HEK293 (cell line): ENCODE results near the gene ZNF680.

ENCODE experiments used
- BCL11A ChIP-seq: fragments of 450-650 bp; formaldehyde crosslinking; IDR thresholded peaks from 2 replicates; pipeline ENCODE4 v1.5.1; 2016; ENCODE audit warnings: low read depth, missing biosample characterization, missing genetic modification characterization
- CTCF ChIP-seq: fragments of 450-650 bp; formaldehyde crosslinking; IDR thresholded peaks from 2 replicates; pipeline ENCODE4 v1.5.1; 2016; ENCODE audit warnings: missing biosample characterization, missing genetic modification characterization
- MYNN ChIP-seq: fragments of 450-650 bp; formaldehyde crosslinking; IDR thresholded peaks from 2 replicates; pipeline ENCODE4 v1.5.1; 2016; ENCODE audit warnings: missing biosample characterization, missing genetic modification characterization, borderline replicate concordance
- PRDM4 ChIP-seq: fragments of 450-650 bp; formaldehyde crosslinking; IDR thresholded peaks from 2 replicates; pipeline ENCODE4 v1.5.1; 2017; ENCODE audit warnings: missing biosample characterization, missing genetic modification characterization
- RBAK ChIP-seq: fragments of 450-650 bp; formaldehyde crosslinking; IDR thresholded peaks from 2 replicates; pipeline ENCODE4 v1.5.1; 2016; ENCODE audit warnings: missing biosample characterization, missing genetic modification characterization
- SETDB1 ChIP-seq: IDR thresholded peaks from one replicate; pipeline ENCODE4 v1.6.1; 2017; ENCODE audit warnings: mild to moderate bottlenecking, low read length, moderate library complexity, mixed read lengths; ENCODE audit not compliant: insufficient read length
- ZBTB21 ChIP-seq: fragments of 450-650 bp; formaldehyde crosslinking; IDR thresholded peaks from 2 replicates; pipeline ENCODE4 v1.5.1; 2017; ENCODE audit warnings: missing biosample characterization, missing genetic modification characterization
- ZFP3 ChIP-seq: fragments of 450-650 bp; formaldehyde crosslinking; IDR thresholded peaks from 2 replicates; pipeline ENCODE4 v1.5.1; 2016; ENCODE audit warnings: low read depth, missing biosample characterization, missing genetic modification characterization
- ZNF121 ChIP-seq: fragments of 450-650 bp; formaldehyde crosslinking; IDR thresholded peaks from 2 replicates; pipeline ENCODE4 v1.5.1; 2016; ENCODE audit warnings: missing biosample characterization, missing genetic modification characterization
- ZNF23 ChIP-seq: fragments of 450-650 bp; formaldehyde crosslinking; IDR thresholded peaks from 2 replicates; pipeline ENCODE4 v1.5.1; 2016; ENCODE audit warnings: missing biosample characterization, missing genetic modification characterization, borderline replicate concordance
- ZNF449 ChIP-seq: fragments of 450-650 bp; formaldehyde crosslinking; IDR thresholded peaks from 2 replicates; pipeline ENCODE4 v1.5.1; 2017; ENCODE audit warnings: missing biosample characterization, mild to moderate bottlenecking, missing genetic modification characterization, moderate library complexity
- ZNF639 ChIP-seq: fragments of 450-650 bp; formaldehyde crosslinking; IDR thresholded peaks from 2 replicates; pipeline ENCODE4 v1.5.1; 2016; ENCODE audit warnings: missing biosample characterization, missing genetic modification characterization
- ZXDB ChIP-seq: fragments of 450-650 bp; formaldehyde crosslinking; IDR thresholded peaks from 2 replicates; pipeline ENCODE4 v1.5.1; 2016; ENCODE audit warnings: missing biosample characterization, missing genetic modification characterization

- TF ChIP-seq CTCF (tag by site-specific recombination) (no peak), SETDB1 (no peak), RBAK (no peak), ZXDB (no peak), MYNN (tag by site-specific recombination) (no peak), BCL11A (tag by site-specific recombination) (no peak), ZNF23 (tag by site-specific recombination) (no peak), ZBTB21 (tag by site-specific recombination) (no peak), ZNF639 (tag by site-specific recombination) (no peak), ZNF121 (tag by site-specific recombination) (no peak), ZNF449 (tag by site-specific recombination) (no peak), PRDM4 (tag by site-specific recombination) (no peak), ZFP3 (tag by site-specific recombination) (no peak)
These were observed 34.1 kb downstream of the ZNF680 start for GRCh38 chr7:64528770-64529169.
